Spleen (tissue), 11 donors: ENCODE measurements around the gene MSMP. TPM values are rescaled to one million over a fixed set of nuclear protein-coding genes. Genes with fewer than 3 reads are reported as not detected.

Experiments used
- DNase-seq: peaks from one replicate; pipeline ENCODE4 v3.0.0-alpha.2; 2020
- H3K27ac ChIP-seq, 8 donors: fragments of 200-600 bp; sonication (generic) in 7 of 8; 1 replicate in 4 of 8; 2 replicates in 4 of 8; pipeline versions ENCODE4 v1.5.0 to v1.8.0; 2016 to 2021; ENCODE audit warnings: inconsistent platforms in 4 of 8, mild to moderate bottlenecking in 4 of 8, moderate library complexity in 1 of 8
- H3K27me3 ChIP-seq, 7 donors: fragments of 200-600 bp; sonication (generic) in 6 of 7; replicated peaks in 1 of 7; 1 replicate in 4 of 7; 2 replicates in 3 of 7; pipeline versions ENCODE4 v1.5.0 to v1.8.0; 2016 to 2021; ENCODE audit warnings: inconsistent platforms in 3 of 7, mild to moderate bottlenecking in 1 of 7
- H3K36me3 ChIP-seq, 6 donors: fragments of 200-600 bp; sonication (generic) in 5 of 6; 1 replicate in 4 of 6; 2 replicates in 2 of 6; pipeline versions ENCODE4 v1.5.0 to v1.8.0; 2016 to 2021; ENCODE audit warnings: inconsistent platforms in 2 of 6
- H3K4me1 ChIP-seq, 6 donors: fragments of 200-600 bp; sonication (generic) in 5 of 6; 1 replicate in 3 of 6; 2 replicates in 3 of 6; pipeline versions ENCODE4 v1.5.0 to v1.8.0; 2016 to 2021; ENCODE audit warnings: inconsistent platforms in 3 of 6
- H3K4me3 ChIP-seq, 8 donors: fragments of 200-600 bp; sonication (generic) in 7 of 8; 1 replicate in 4 of 8; 2 replicates in 4 of 8; pipeline versions ENCODE4 v1.5.0 to v1.8.0; 2016 to 2021; ENCODE audit warnings: inconsistent platforms in 4 of 8, mild to moderate bottlenecking in 4 of 8, moderate library complexity in 2 of 8
- H3K9me3 ChIP-seq, 8 donors: fragments of 200-600 bp; sonication (generic) in 7 of 8; 1 replicate in 4 of 8; 2 replicates in 4 of 8; pipeline versions ENCODE4 v1.5.0 to v1.8.0; 2016 to 2021; ENCODE audit warnings: inconsistent platforms in 4 of 8
- POLR2A ChIP-seq, 3 donors: fragments of 450-650 bp; IDR thresholded peaks; one replicate each; pipeline ENCODE4 v1.5.1; 2017; ENCODE audit warnings: antibody characterized with exemption in 3 of 3, mild to moderate bottlenecking in 1 of 3
- POLR2AphosphoS5 ChIP-seq, 3 donors: sonication (generic); formaldehyde crosslinking; IDR thresholded peaks; one replicate each; pipeline ENCODE4 v1.5.1; 2017; ENCODE audit warnings: antibody characterized with exemption in 3 of 3
- WGBS, 5 donors: extraction: QIAGEN DNeasy Blood & Tissue Kit in 3 of 5; methylation state at CpG; one replicate each; pipeline versions ENCODE4 v1.1.5 to v1.1.7; 2013 to 2018; 5-methylcytosine and 5-hydroxymethylcytosine counted together
- intact Hi-C: fragments of 100-400 bp; cut with DNase I; formaldehyde crosslinking; loops from one replicate; pipeline ENCODE4 v1.15.0; 2023; ENCODE audit warnings: low total_unique reads
- polyA plus RNA-seq, 3 donors: library from polyadenylated mRNA; stranded (reverse); fragments of 200-250 nt; gene quantifications; one replicate each; pipeline ENCODE4 v1.2.1, GENCODE V29; 2013
- total RNA-seq, 7 donors: library from RNA; depleted of rRNA in 3 of 7; stranded (reverse); fragments of >200 nt in 3 of 7; fragmentation: NEBNext Ultra II Directional in 4 of 7; extraction: Animal tissue kit (Norgen Biotek cat#: 25700) in 4 of 7; gene quantifications; one replicate each; pipeline versions ENCODE4 v1.1.0 to v1.2.1, GENCODE V29; 2016 to 2021
- TF ChIP-seq, protein P1 (sequence below), 11 experiments: fragments of 200-600 bp in 7 of 11; fragments of 450-650 bp in 4 of 11; sonication (generic) in 4 of 11; IDR thresholded peaks in 8 of 11; conservative IDR thresholded peaks in 3 of 11; 1 replicate in 7 of 11; 2 replicates in 4 of 11; pipeline versions ENCODE4 v1.4.0 to v1.8.0; 2016 to 2021; ENCODE audit warnings: antibody characterized with exemption in 11 of 11, inconsistent platforms in 4 of 11, mild to moderate bottlenecking in 1 of 11
- donor health status: healthy with polysubstance abuse.
- donor health status: DM: no; HTN: no; CAD: no; lungs with moderate emphysema.
- donor health status: DM: no; HTN: no; CAD: no.
- donor health status: Bipolar disorder and iron deficiency.
- donor health status: healthy.
- donor health status: DM: no; HTN: no; CAD: no.
- donor health status: DM: yes; HTN: yes; CAD: no.

MSMP gene
- total and polyA plus RNA-seq, 10 donors, result 0.58 to 1.6 (median 0.63) TPM; not detected in 7

DNA sequence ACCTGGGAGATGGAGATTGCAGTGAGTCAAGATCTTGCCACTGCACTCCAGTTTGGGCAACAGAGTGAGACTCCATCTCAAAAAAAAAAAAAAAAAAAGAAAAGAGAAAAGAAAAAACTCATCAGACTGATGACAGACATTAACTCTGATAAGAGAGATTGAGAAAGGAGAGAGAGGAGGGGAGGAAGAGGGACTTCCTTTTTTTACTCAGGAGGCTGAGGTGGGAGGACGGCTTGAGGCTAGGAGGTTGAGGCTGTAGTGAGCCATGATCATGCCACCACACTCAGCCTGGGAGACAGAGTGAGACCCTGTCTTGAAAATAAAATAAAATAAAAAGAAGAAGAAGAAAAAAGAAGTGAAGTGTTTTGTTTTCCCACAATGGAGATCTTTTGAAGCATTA is 9.7 kb upstream of the MSMP start:
- 90 to 96% (median 92%) methylated on average over 1 of the region's 1 CpG for WGBS, 5 donors
- H3K36me3 ChIP-seq, result no peaks in the 10 kb centered on the region
- H3K4me1 ChIP-seq, result peaks cover 1 to 23% (median 5%) of the 10 kb centered on the region in 6 donors
- no peaks in the 10 kb centered on the region for H3K9me3 ChIP-seq
- TF ChIP-seq POLR2A (IDR thresholded peaks at IDR 0.05), result no peak
- no peak for TF ChIP-seq POLR2AphosphoS5 (IDR thresholded peaks at IDR 0.05)
- TF ChIP-seq, protein P1, sequence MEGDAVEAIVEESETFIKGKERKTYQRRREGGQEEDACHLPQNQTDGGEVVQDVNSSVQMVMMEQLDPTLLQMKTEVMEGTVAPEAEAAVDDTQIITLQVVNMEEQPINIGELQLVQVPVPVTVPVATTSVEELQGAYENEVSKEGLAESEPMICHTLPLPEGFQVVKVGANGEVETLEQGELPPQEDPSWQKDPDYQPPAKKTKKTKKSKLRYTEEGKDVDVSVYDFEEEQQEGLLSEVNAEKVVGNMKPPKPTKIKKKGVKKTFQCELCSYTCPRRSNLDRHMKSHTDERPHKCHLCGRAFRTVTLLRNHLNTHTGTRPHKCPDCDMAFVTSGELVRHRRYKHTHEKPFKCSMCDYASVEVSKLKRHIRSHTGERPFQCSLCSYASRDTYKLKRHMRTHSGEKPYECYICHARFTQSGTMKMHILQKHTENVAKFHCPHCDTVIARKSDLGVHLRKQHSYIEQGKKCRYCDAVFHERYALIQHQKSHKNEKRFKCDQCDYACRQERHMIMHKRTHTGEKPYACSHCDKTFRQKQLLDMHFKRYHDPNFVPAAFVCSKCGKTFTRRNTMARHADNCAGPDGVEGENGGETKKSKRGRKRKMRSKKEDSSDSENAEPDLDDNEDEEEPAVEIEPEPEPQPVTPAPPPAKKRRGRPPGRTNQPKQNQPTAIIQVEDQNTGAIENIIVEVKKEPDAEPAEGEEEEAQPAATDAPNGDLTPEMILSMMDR (IDR thresholded peaks at IDR 0.05 in 8 of 11, conservative IDR thresholded peaks at IDR 0.05 in 3 of 11), result no peak
- intact Hi-C loops, result no loop called here
- H3K4me3 ChIP-seq, result no peak overlapping the region
- no peak overlapping the region for H3K27ac ChIP-seq
- no peak for DNase-seq
- H3K27me3 ChIP-seq, result no peaks in the 10 kb centered on the region

- Histone ChIP-seq H3K4me1 (peaks cover 8 to 29% (median 11%) of the 10 kb centered on the region in 6 donors), H3K4me3 (no peak overlapping the region), H3K9me3 (no peaks in the 10 kb centered on the region), H3K27me3 (no peaks in the 10 kb centered on the region), H3K36me3 (no peaks in the 10 kb centered on the region), H3K27ac (no peak overlapping the region)
- no peak for DNase-seq
- TF ChIP-seq POLR2A (IDR thresholded peaks at IDR 0.05), result no peak
- 86 to 98% (median 95%) methylated on average over 2 of the region's 2 CpGs for WGBS, 5 donors
- intact Hi-C loops, result no loop called here
Measured at GRCh38 chr9:35763181-35763580, 9.1 kb upstream of the MSMP start.

- Histone ChIP-seq H3K4me3 (no peak overlapping the region), H3K9me3 (no peaks in the 10 kb centered on the region), H3K4me1 (peaks cover 24 to 54% (median 32%) of the 10 kb centered on the region in 6 donors), H3K27ac (no peak overlapping the region), H3K36me3 (peaks cover 0 to under 1% (median 0%) of the 10 kb centered on the region in 6 donors), H3K27me3 (no peaks in the 10 kb centered on the region)
- 41 to 61% (median 53%) methylated on average over 2 of the region's 2 CpGs for WGBS, 5 donors
- TF ChIP-seq POLR2AphosphoS5 (IDR thresholded peaks at IDR 0.05), result no peak
- no peak for TF ChIP-seq POLR2A (IDR thresholded peaks at IDR 0.05)
- TF ChIP-seq, protein P1 (IDR thresholded peaks at IDR 0.05 in 8 of 11, conservative IDR thresholded peaks at IDR 0.05 in 3 of 11), result no peak
- intact Hi-C loops, result no loop called here
- no peak for DNase-seq
Measured at GRCh38 chr9:35760651-35761050, 6.6 kb upstream of the MSMP start.

DNA sequence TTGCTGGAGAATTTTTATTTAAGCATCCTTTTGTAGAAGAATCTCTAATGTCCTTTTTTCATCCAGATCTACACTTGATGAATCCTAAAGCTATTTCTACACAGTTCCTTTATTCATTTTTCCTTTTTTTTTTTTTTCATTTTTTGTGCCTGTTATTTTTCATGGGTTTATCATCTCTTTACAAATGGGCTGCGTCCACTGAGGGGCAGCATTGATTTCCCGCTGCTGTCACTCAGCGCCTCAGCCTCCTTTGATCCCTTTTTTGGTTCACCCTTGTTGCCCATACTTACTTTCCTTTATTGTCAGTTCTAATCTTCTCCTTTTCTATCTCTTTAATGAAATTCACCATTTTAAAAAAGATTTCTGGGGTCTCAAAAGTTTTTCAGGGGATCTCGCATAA is 5.7 kb upstream of the MSMP start:
- Histone ChIP-seq H3K27ac (no peak overlapping the region), H3K36me3 (peaks cover 0 to 9% (median 0%) of the 10 kb centered on the region in 6 donors), H3K27me3 (no peaks in the 10 kb centered on the region), H3K4me3 (no peak overlapping the region), H3K4me1 (peaks cover 24 to 61% (median 34%) of the 10 kb centered on the region in 6 donors), H3K9me3 (no peaks in the 10 kb centered on the region)
- no peak for DNase-seq
- TF ChIP-seq, protein P1 (IDR thresholded peaks at IDR 0.05 in 8 of 11, conservative IDR thresholded peaks at IDR 0.05 in 3 of 11), result no peak
- TF ChIP-seq POLR2A (IDR thresholded peaks at IDR 0.05), result no peak
- no peak for TF ChIP-seq POLR2AphosphoS5 (IDR thresholded peaks at IDR 0.05)
- WGBS, 5 donors, result 94 to 98% (median 96%) methylated on average over 4 of the region's 4 CpGs
- intact Hi-C loops, result no loop called here
